NCI-H526 (cell line): ENCODE measurements around the gene CAMK2B.

Source experiments
- DNase-seq, 2 experiments: peaks; one replicate each; lab custom pipeline; 2025; lab: John Stamatoyannopoulos, UW

The CAMK2B gene

DNA sequence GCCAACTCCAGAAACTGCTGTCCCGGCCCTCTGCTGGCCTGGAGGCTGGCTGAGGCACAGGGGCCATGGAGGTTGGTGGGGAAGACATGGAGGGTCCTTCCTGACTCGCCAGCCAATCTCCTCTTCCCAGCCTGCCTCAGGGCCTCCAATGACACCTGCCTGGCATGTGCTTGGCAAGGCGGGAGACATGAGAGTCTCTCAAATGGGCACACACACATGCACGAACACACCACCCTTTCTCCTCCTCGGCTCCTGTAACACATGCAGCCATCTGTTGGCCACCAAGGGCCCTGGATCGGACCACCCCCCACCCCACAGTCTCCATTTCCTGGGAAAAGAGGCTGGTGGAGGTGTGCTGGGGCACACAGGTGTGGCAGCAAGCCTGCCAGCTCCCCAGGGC, 68.2 kb downstream of the CAMK2B start:
- no peak for DNase-seq

DNA sequence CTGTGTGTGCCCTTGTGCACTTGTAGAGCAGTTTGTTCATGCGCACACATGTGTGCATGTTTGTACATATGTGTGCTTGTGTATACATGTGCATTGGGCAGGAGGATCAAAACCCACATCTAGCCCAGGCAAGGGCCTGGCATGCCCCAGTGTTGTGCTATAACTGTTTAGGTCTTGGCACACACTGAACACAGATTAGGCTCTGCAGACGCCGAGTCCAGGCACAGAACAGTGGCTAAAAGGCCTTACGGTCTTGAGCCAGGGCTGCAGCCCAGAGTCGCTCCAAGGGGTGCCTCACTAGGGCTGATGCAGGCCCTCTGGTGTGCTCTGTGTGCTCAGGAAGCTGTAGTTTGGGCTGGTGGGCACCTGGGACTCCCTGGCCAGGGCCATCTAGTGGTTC, 68.9 kb downstream of the CAMK2B start:
- no peak for DNase-seq

DNA sequence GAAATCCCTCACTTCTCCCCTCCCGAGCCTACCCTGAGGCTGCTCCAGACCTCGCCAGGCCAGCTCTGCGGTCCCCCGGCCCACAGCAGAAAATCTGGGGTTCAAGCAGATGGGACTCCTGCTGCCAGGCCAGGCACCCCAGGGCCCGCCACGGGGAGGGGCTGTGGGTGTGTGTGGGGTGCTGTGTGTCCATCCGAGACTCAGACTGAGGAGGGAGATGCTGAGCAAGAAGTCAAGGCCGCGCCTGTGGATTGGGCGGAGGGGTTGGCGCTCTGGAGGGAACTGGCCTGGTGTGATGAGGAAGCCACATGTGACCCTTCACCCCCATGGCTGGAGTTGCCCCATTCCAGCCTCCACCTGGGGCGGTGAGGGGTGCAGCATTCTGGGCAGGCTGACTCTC, 73.5 kb downstream of the CAMK2B start:
- DNase-seq, result no peak

- DNase-seq, result no peak
Observed at GRCh38 chr7:44251269-44251668, 74.1 kb downstream of the CAMK2B start.

DNA sequence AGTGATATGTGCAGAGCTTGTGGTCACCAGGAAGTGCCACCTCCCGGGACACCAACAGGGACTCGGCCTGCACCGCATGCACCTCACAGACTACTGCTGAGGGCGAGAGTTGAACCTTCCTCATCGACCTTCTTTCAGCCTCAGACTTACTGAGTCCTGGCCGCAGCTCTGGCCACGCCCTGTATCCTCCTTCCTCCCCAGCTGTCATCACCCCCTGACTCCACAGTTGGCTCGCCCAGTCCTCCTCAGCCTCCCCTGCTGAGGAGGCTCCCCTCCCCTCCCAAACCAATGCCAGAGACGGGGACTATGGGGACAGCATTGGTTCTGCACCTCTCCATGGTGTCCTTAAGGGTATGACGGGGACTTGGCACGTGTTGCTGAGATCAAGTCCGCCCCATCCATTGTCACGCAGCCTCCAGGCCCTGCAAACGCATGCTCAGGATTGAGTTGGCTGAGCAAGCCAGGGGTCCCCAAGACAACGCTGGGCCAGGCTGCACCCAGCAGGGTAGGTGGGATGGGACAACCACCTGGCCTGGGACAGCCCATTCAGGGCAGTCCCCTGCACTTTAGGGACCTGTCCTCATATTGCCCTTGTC, 75.7 kb downstream of the CAMK2B start:
- no peak for DNase-seq

- no peak for DNase-seq
Observed at GRCh38 chr7:44247868-44248651, 77.3 kb downstream of the CAMK2B start.

DNA sequence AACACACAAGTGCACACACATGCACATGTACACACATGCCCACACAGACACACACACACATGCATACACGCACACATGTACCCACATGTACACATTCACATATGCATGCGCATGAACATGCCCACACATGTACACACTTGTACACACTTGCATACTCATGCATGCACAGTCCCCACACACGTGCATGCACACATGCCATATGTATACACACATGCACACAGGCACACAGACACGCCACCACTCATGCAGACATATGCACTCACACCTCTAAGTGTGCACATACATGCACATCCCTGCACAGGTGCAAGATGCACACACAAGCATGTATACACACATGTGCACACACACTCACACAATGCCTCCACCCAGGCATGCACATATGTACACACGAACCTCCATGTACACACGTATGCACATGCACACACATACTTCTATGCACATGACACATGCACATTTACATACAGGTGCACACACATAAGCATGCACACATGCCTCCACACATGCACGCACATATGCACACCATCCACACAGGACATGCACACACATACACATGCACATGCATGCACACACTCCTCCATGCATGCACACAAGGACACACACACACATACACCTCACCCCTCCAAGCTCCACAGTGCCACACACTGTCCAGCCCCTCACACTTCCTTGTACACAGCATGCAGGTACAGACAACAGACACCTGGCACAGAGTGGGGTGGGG, 78.8 kb downstream of the CAMK2B start:
- no peak for DNase-seq

DNA sequence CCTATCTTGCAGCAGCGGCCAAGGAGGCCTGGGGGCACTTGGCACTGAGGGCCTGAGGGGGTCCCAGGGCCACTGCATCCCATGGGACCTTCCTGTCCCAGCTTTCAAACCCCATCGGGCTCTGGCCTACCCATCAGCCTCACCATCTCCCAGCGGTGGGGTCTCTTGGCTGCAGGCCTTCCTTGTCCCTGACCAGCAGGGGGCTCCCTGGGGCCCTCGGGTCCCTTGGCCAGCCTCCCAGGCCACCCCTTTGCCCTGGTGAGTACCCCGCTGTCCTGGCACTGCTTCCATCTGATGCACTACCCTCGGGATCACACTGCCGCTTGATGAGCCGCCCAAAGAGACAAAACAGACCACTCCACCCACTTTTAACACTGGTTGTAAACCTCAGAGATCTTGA, 81.1 kb downstream of the CAMK2B start:
- peak in 1 of 2 experiments; percentile 46 for DNase-seq

GRCh38 chr7:44242091-44242490, 83.3 kb downstream of the CAMK2B start:
- DNase-seq, result no peak

DNA sequence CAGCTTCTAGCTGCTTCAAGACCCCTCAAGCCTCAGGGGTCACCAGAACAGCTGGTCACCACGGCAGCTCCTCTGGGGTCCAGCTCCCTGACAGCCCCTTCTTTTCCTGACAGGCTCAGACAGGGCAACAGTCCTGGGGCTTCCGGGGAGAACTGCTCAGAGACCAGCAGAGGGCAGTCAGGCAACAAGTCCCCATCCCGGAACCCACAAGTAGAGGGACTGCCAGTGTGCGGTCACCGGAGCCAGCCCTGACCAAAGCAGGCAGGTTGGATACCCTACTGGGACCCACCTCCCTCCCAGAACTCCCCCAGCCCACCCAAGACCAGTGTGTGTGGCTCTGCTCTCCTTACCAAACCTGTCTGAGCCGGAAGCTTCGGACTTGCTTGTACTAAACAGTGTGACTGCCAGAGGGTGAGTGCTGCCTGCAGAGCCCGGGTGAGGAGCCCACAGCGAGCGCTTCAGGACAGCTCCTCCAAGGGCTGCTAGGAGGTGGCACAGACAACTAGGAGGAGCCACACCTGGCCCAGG, 84.3 kb downstream of the CAMK2B start:
- peak; percentile 49 to 87 for DNase-seq

- no peak for DNase-seq
Observed at GRCh38 chr7:44240376-44240775, 85.0 kb downstream of the CAMK2B start.

DNA sequence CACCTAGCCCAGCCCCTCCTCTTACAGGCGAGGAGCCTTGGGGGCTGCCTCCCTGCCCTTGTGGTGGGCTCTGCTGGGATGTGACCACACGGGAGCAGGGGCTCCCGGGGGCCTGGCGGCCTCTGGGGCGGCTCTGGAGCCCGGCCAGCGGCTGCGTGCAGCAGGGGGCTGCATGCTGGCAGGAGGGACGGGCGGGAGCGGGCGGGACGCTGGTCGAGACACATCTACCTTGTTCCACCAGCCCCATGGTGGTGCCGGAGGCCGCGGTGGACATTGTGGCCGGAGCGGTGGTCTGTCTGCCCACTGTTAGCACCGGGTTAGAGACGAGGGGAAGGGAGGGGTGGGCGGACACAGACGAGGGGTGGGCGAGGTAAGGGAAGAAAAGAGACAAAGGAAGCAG, 86.0 kb downstream of the CAMK2B start:
- no peak for DNase-seq

DNA sequence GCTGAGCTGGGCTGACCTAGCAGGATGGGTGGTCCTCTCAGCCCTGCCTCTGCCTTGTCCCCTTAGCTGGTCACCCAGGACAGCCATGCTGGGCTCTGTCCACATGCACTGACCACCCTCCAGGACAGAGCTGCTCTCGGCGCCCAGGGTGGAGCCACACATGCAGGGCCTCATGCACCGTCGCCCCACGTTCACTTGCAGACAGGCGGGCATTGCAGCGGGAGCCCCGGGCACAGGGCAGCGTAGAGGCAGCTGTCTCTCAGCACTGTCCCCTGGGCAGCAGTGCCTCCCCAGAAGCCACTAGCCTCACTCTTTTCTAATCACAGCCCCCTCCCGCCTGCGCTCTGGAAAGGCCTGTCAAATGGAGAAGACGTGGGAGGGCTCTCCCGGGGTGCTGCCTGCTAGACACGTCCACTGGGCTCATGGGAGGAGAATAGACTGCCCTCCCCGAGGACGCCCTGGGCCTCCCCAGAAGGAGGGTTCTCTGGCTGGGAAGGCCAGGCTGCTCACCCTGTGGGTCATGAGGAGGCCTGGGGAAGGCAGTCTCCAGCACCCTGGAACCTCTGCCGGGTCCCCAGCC, 87.2 kb downstream of the CAMK2B start:
- DNase-seq, result no peak

DNA sequence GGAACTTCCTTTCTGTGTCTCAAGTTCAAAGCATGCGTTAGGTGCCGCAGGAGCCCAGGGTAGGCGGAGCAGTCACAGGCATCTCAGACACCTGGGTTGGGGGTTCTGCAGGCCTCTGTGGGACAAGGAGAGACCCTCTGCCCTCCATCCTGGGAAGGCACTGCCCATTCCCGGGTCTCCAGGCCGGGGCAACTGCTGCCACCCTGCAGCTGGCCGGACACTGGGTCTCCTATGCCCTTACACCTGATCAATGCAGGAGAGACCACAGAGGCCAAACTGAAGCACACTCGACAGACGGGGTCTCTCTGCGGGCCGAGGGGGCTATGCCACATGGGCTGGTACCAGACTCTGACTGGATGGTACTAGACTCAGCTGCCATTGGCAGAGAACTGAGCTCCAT, 87.7 kb downstream of the CAMK2B start:
- no peak for DNase-seq

GRCh38 chr7:44236333-44236728, 89.1 kb downstream of the CAMK2B start:
- no peak for DNase-seq

DNA sequence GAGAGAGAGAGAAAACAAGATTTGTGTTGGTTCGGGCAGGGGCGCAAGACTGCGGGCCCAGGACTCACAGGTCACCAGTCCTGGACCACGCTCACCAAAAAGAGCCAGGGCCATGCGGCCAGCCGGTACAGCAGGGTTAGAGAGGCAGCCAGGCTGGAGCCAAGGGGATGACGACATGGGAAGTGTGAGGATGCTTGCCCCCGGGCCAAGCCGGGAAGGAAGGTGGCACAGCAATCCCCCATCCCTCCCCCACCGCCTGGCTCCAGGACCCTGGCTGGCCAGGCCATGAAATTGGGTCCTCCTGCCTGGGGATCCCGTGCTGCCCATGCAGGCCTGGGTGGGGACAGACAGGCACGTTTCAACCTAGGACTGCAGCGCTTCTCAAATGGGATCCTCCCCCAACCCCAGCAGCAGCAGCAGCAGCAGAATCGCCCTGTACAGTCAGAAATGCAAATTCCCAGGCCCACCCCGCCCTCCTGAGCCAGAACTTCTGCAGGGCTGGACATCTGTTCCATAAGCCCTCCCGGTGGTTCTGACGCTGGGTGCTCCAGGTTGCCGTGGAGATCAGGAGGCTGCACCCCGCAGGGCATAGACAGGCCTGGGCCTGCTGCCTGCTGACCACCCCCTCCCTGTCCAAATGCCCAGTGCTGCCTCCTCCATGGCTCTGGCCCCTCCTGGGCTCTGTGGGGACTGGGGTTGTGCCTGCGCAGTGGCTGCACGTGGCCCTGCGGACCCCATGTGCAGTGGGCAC, 89.6 kb downstream of the CAMK2B start:
- peak in 1 of 2 experiments; percentile 40 for DNase-seq

GRCh38 chr7:44235066-44235465, 90.3 kb downstream of the CAMK2B start:
- no peak for DNase-seq

DNA sequence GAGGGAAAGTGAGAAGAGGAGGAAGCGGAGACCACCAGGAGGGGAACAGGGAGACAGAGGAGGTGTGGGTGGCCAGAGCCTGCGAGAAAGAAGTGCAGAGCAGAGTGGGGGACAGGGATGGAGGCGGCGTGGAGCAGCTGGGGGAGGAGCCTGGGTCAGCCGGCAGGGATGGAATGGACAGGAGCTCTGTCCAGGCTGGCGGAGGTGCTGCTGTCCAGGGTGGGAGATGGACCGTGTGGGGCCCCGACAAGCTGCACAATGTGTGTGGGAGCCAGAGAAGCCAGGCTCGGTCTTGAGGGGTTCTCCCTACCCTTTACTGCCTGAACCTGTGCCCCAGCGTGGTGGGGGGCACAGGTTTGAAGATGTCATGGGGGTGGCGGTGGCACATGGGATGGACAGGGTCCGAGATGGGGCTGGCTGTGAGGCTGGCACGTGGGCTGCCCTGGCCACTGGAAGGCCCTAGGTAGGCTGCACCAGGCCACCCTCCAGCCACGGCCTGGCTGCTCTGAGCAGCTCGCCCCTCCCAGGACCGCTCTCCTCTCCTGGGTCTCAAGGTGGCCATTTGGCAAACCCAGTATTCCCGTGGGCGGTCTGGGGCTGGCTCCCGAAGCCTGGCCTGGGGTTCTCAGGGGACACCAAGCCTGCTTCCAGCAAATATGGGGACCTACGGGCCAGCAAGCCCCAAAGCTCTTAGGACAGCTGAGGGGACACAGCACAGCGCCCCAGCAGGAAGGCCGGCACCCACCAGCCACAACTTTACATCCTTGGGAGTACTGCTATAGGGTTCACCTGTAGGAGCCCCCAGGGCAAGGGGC, 92.3 kb downstream of the CAMK2B start:
- DNase-seq, result no peak

- DNase-seq, result no peak
Observed at GRCh38 chr7:44232396-44232795, 93.0 kb downstream of the CAMK2B start.

GRCh38 chr7:44231088-44231487, 94.3 kb downstream of the CAMK2B start:
- DNase-seq, result no peak

DNA sequence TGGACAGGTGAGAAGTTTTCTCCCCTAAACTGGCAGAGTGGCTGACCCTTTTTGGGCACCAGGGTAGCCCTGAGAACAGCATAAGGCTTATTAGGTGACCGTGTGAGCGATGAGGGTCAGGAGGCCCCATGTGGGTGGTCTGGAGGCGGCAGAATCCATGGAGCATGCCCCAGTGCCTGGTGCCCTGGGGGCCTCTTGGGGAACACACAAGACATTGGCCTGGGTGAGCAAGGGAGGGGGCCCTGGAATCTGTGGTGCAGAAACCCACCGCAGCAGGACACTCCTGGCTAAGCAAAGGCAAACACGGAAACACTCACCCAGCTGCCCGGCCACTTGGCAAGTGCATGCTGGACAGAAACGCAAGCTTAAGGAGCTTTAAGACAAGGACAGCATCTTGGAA, 95.1 kb downstream of the CAMK2B start:
- DNase-seq, result no peak
